GM18508 (cell line): ENCODE data around the gene P2RY8.
A peak's percentile ranks its signal among the peaks of the same experiment; 100 is the strongest.
"Not testable (repeated sequence)": the region's sequence is repeated elsewhere in the genome, so short reads cannot be mapped to it uniquely, and the experiment has no call there.

Experiments
- ATAC-seq: cut with Tn5 transposase; IDR thresholded peaks from one replicate; pipeline ENCODE4 v1.9.1; 2021; ENCODE audit warnings: moderate number of reproducible peaks; ENCODE audit not compliant: insufficient read depth, unreplicated experiment

P2RY8 gene, protein sequence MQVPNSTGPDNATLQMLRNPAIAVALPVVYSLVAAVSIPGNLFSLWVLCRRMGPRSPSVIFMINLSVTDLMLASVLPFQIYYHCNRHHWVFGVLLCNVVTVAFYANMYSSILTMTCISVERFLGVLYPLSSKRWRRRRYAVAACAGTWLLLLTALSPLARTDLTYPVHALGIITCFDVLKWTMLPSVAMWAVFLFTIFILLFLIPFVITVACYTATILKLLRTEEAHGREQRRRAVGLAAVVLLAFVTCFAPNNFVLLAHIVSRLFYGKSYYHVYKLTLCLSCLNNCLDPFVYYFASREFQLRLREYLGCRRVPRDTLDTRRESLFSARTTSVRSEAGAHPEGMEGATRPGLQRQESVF

DNA sequence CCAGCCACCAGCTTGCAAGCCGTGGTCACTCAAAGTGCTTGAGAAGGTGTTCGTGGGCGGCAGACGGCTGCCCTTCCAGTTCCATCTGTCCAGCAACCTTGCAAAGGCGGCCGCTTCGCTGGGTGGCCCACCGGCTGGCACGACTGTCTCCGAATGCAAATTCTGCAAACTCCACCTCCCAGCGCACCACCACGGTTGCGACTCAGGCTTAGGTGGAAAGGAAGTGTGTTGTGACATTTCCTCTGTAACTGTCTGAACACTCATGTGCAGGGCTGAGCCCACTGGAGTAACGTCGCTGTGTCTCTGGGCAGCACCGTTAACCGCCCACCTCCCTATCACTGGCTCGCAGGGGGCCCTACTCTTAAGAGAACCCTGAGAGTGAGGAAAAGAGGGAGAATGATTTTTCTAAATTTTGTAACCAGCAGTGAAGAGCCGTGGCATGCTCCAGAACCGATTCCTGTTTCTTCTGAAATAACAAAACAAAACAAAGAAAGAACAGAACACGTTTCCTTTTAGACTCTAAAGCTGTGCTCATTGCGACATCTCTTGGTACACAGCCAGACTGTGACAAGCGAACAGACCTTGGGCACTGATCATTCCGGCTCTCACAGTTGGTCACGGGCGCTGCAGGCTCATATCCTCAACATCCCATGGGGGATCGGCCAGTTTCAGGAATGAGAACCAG is at the start of gene P2RY8:
P2RY8 (minus strand) TSS at position 155 of the 685 bp plus-strand sequence. CDS start 70,627 bp downstream, outside the sequence.
- peak; percentile 40 for ATAC-seq

DNA sequence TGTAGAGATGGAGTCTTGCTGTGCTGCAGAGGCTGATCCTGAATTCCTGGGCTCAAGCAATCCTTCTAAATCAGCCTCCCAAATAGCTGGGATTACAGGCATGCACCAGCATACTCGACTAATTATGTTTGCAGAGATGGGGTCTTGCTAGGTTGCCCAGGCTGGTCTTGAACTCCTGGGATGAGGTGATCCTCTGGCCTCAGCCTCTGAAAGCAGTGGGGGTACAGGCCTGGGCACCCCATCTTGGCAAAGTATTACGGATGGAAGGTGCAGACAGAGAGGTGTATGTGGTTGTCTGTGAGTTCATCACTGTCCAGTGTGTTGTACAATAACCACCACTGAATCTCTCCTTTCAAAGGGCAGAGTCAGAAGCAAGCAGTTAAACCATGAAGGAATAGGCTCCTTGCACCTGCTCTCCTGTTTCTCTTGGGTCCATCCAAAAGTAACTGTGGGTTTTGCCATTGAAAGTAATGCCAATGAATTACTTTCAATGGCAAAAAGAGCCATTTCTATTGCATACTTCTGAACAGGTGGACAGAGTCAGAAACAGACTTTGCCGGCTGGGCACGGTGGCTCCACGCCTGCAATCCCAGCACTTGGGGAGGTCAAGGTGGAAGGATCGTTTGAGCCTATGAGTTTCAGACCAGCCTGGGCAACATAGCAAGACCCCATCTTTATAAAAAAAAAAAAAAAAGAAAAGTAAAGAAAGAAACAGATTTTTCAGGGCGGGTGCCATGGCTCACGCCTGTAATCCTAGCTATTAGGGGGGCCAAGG is 47.4 kb upstream of the P2RY8 start:
- ATAC-seq: no peak

DNA sequence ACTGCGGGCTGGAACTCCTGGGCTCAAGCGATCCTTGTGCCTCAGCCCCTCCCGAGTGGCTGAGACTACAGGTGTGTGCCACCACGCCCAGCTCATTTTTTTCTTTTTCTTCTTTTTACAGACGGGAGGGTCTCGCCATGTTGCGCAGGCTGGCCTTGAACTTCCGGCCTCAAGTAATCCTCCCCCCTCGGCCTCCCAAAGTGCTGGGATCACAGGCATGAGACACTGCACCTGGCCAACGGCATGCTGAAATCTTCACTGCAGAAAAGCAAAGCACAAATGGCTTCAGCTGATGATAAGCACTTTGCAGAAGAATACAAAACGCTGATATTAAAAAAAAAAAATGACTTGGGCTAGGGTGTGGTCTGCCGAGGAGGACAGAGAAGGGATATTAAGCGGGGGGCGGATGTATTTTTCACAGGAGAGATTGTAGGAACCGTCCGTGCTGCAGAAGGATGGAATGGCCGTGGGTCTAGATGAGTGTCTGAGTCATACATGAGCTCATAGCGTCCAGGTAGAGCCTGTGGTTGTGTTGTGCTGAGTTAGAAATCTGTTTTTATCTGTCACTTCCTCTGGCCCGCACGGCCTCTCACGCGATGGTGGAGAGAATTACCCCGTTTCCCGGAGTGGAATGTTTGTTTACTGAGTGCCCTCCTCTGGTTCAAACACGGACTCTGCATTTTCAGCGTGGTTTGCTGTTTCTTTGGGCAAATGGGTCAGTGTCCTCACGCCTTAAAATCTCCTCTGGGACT is 45.9 kb upstream of the P2RY8 start:
- peak; percentile 75 for ATAC-seq

DNA sequence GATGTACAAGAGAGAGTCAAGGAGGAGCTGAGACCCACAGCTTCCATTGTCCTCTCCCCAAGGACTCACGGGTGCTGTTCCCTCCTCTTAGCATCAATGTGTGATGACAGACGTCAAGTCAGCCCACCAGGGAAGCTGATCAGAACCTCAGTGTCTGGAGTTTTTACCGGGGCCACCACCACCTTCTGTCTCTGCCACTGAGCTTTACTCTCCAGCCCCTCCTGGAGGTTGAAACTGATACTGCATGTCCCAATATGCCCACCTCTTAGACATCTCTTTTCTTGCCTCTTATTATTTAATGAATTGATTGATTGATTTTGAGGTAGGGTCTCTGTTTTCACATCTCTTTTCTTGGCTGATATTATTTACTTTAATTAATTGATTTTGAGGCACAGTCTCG is 44.1 kb upstream of the P2RY8 start:
- ATAC-seq: no peak

DNA sequence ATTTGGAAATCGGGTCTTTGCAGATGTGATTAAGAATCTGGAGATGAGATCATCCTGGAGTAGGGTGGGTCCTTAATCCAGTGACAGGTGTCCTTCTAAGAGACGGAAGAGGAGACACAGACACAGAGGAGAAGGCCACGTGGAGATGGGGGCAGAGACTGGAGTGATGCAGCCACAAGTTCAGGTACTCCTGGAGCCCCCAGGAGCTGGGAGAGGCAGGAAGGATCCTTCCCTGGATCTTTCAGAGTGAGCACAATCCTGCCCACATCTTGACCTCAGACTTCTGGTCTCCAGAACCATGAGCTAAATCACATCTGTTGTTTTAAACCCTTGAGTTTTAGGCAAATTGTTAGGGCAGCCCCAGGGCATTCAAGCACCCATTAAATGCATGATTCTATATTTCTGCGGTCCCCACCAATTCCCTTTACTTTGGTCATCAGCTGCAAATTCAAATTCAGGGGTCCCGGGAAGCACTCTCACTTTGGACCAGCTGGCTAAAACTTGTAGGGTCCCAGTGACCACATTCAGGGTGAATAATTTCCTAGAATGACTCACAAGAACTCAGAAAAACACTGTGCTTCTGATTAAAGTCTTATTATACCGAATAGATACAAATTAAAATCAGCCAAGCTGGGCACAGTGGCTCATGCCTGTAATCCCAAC is 41.7 kb upstream of the P2RY8 start:
- no peak for ATAC-seq

DNA sequence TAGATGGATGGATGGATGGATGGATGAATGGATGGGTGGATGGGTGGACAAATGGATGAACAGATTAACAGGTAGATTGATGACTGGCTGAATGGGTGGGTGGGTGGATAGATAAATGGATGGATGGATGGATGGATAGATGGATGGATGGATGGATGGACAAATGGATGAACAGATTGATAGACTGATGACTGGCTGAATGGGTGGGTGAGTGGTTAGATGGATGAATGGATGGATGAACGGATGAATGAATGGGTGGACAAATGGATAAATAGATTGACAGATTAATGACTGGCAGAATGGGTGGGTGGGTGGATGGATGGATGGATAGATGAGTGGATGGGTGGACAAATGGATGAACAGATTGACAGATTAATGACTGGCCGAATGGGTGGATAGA is 40.9 kb upstream of the P2RY8 start:
- ATAC-seq: no peak

DNA sequence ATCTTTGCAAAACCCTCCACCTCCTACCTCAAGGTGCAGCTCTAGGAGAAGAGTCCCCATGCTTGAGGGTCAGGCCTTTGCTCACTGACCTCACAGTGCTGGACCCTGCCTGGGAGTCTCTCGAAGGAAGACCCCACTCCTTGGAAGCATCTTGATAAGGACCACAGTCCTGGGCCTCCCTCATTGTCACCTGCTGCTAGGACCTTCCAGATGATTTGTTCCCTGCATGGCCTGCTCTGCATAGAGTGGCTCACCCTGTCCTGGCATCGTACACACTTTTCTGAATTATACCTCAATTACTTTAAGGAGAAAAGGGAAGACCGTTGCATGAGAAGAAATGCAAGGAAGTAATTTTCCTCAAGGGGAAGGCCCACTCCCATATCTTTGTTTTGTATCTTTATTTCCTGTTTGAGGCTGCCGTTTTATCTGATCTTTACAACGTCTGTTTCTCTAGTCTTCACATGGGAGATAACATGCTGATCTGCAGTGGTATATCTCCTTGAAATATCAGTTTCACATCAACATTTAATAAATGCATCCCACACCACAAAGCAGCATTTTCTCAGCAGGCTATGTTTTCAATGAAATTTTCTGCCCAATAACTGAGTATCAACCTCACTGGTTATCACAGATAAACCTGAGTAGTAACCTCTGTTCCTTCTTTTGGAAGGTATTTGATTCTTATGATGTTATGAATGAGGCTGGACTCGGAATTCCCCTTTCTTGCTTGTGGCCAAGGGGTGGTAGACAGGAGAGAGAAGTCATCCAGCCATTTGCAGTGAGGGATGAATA is 39.4 kb upstream of the P2RY8 start:
- ATAC-seq: no peak

DNA sequence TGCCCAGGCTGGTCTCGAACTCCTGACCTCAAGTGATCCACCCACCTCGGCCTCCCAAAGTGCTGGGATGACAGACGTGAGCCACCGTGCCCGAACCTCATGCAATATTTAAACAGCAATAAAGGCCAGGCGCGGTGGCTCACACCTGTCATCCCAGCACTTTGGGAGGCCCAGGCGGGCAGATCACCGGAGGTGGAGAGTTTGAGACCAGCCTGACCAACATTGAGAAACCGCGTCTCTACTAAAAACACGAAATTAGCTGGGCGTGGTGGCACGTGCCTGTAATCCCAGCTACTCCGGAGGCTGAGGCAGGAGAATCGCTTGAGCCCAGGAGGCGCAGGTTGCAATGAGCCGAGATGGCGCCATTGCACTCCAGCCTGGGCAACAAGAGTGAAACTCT is 37.2 kb upstream of the P2RY8 start:
- ATAC-seq: not testable (repeated sequence)

DNA sequence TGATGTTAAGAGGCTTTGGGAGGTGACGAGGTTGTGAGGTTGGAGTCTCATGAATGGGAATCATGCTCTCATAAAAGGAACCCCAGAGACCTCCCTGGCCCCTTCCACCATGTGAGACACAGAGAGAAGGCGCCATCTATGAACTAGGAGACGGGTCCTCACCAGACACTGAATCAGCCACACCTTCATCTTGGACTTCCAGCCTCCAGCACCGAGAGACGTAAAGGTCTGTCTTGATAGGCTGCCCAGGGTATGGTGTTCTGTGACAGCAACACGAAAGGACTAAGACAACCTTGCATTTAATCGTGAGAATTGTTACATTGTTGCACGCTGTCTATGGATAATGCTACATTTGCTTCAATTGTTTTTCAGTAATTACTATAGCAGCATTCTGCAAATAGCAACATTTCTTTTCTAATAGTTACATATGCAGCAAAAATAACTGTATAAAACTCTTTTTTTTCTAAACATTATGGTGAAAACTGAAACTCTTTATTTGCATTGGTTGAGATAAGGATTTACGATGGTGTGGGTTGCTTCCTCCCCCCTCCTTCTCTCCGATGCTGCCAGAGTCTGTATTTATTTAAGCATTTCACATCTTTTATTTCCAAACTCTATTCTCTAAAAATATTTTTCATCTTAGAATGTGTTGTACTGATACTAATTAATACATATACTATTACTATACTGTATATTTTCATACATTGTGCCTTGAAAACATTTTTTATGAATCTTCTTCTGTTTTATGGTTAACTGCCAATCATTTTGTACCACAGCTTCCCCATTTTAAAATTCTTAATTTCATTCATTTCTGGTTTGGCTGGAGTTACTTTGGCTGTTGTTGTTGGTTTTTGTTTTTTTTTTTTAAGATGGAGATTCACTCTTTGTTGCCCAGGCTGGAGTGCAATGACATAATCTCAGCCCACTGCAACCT is 28.0 kb upstream of the P2RY8 start:
- ATAC-seq: no peak

DNA sequence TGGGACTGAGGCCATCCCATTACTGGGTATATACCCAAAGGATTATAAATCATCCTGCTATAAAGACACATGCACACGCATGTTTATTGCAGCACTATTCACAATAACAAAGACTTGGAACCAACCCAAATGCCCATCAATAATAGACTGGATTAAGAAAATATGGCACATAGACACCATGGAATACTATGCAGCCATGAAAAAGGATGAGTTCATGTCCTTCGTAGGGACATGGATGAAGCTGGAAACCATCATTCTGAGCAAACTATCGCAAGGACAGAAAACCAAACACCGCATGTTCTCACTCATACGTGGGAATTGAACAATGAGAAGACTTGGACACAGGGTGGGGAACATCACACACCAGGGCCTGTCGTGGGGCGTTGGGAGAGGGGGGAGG is 27.1 kb upstream of the P2RY8 start:
- not testable (repeated sequence) for ATAC-seq

DNA sequence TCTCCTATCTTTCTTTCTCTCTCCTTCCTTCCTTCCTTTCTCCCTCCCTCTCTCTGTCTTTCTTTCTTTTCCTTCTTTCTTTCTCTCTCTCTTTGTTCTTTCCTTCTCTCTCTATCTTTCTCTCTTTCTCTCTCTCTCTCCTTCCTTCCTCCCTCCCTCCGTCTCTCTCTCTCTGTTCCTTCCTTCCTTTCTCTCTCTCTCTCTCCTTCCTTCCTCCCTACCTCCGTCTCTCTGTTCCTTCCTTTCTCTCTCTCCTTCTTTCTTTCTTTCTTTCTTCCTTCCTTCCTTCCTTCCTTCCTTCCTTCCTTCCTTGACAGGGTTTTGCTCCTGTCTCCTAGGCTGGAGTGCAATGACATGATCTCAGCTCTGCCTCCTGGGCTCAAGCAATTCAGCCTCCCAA is 24.2 kb upstream of the P2RY8 start:
- no peak for ATAC-seq

DNA sequence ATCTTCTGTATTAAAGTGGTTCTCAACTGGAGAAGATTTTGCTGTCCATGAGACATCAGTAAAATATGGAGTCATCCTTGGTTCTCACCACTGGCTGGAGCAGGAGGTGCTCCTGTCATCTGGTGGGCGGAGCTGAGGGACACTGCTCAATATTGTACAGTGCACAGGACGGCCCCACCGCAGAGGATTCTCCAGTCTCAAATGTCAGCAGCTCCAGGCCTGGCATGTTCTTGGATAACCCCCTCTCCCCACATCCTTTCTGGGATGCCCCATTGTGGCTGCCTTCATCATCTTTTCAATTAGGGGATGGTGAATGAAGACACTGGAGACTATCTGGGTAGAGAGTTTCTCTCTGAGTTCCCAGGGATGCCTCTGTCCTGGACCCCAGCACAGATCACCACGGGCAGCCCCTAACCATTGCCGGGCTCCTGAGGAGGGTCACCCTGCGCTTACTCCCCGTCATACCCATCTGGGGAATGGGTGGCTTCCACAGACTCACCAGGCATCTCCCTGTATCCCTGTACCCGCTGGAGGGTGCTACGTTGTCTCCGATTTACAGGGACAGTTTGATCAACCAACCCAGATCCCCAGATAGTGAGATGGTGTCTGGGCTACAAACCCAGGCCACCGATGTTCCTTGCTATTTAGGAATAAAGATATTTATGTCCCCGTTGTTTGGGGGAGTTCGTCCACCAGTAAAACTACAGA is 21.9 kb upstream of the P2RY8 start:
- ATAC-seq: no peak

DNA sequence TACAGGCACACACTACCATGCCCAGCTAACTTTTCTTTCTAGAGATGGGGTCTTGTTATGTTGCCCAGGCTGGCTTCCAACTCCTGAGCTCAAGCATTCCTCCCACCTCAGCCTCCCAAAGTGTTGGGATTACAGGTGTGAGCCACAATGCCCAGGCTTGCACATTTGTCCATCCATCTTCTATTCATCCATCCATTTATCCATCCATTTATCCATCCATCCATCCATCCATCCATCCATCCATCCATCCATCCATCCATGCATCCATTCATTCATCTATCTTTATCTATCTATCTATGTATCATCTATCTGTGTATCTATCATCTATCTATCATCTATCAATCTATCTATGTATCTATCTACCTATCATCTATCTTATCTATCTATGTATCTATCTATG is 20.5 kb upstream of the P2RY8 start:
- ATAC-seq: not testable (repeated sequence)

DNA sequence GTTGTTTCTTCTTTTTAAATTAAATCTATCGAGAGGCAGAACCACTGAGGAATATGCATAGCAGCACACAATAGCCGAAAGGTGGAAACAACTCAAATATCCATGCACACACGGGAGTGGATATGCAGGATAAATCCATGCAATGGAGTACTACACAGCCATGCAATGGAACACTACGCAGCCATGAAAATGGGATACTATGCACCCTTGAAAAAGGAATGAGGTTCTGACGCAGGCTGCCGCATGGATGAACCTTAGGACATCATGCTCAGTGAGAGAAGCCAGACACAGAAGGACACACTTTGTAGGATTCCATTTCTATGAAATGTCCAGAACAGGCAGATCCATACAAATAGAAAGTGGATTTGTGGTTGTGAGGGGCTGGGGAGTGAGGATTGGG is 18.4 kb upstream of the P2RY8 start:
- no peak for ATAC-seq

DNA sequence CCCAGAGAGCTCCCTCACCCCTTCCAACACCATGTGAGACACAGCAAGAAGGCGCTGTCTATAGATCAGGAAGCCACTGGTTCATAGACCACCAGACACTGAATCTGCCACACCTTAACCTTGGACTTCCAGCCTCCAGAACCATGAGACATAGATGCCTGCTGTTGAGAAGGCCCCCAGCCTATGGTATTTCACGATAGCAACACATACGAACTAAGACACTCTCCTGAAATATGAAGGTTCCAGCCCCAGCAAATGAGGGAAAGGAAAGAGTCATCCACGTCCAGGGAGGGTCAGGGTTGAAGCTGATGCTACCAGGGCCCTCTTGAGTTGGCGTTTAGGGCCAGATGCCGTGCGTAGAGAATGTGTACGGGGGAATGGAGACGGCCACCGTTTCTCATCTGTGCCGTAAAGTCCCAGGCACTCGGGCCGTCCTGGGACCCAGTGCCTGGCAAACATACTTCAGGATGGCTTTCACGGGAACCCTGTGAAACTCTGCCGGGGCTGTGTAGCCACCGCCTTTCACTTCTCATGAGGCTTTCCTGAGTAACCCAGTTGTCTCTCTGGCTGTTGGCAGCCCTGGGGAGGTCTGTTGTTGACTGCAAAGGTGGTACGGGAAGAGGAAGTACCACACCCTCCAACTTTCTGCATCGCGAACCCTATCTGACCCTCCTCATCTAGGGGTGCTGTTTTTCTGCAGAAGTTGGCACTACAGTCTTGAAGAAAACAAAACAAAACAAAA is 17.7 kb upstream of the P2RY8 start:
- no peak for ATAC-seq

DNA sequence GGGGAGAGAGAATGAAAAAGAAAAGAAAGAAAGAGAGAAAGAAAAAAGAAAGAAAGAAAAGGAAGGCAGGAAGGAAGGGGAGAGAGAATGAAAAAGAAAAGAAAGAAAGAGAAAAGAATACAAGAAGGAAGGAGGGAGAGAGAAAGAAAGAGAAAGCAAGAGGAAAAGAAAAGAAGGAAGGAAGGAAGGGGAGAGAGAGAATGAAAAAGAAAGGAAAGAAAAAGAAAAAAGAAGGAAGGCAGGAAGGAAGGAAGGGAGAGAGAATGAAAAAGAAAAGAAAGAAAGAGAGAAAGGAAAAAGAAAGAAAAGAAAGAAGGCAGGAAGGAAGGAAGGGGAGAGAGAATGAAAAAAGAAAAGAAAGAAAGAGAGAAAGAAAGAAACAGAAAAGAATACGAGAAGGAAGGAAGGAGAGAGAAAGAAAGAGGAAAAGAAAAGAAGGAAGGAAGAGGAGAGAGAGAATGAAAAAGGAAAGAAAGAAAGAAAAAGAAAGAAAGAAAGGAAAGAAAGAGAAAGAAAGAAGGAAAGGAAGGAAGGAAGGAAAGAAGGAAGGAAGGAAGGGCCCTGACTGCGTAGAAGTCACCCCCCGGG is 15.1 kb upstream of the P2RY8 start:
- no peak for ATAC-seq
